Esophagus squamous epithelium (tissue), 4 donors: ENCODE measurements around the gene ARHGAP28.

ENCODE experiments used
- POLR2A ChIP-seq, 4 donors: fragments of 450-650 bp; IDR thresholded peaks; one replicate each; pipeline ENCODE4 v1.6.1; 2017; ENCODE audit warnings: antibody characterized with exemption in 4 of 4, mild to moderate bottlenecking in 4 of 4, moderate library complexity in 3 of 4
- TF ChIP-seq, protein P1 (sequence below), 6 experiments: fragments of 450-650 bp in 4 of 6; fragments of 200-600 bp in 2 of 6; sonication (generic) in 2 of 6; IDR thresholded peaks; one replicate each; pipeline ENCODE4 v1.5.1; 2016 to 2019; ENCODE audit warnings: antibody characterized with exemption in 6 of 6, mild to moderate bottlenecking in 4 of 6, moderate library complexity in 4 of 6

DNA sequence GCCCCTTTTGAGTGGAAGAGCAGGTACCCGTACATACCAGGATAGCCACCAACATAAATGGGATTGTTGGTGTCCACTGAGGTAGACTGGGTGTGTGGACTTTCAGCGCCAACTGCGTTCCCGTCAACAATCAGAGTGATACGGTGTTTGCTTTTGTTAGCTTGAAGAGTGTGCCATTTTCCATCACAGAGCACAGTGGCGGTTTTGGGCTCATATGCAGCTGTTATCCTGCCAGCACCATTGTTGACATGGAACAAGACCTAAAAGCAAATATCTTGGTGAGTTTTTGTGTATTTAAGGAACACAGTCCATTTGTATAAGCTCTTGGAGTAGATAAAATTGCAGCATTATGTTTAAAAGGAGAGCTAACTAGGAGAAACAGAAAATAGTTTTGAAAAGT, 213.6 kb downstream of the ARHGAP28 start:
- TF ChIP-seq, protein P1, sequence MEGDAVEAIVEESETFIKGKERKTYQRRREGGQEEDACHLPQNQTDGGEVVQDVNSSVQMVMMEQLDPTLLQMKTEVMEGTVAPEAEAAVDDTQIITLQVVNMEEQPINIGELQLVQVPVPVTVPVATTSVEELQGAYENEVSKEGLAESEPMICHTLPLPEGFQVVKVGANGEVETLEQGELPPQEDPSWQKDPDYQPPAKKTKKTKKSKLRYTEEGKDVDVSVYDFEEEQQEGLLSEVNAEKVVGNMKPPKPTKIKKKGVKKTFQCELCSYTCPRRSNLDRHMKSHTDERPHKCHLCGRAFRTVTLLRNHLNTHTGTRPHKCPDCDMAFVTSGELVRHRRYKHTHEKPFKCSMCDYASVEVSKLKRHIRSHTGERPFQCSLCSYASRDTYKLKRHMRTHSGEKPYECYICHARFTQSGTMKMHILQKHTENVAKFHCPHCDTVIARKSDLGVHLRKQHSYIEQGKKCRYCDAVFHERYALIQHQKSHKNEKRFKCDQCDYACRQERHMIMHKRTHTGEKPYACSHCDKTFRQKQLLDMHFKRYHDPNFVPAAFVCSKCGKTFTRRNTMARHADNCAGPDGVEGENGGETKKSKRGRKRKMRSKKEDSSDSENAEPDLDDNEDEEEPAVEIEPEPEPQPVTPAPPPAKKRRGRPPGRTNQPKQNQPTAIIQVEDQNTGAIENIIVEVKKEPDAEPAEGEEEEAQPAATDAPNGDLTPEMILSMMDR (IDR thresholded peaks at IDR 0.05), result no peak
- no peak for TF ChIP-seq POLR2A (IDR thresholded peaks at IDR 0.05)
